GF-D8 (cell line): Measurements from ENCODE around the gene PNPLA1.
"Not testable (repeated sequence)": the region's sequence is repeated elsewhere in the genome, so short reads cannot be mapped to it uniquely, and the experiment has no call there.

Source experiments
- DNase-seq: peaks from one replicate; lab custom pipeline; 2025; lab: John Stamatoyannopoulos, UW

PNPLA1 gene

DNA sequence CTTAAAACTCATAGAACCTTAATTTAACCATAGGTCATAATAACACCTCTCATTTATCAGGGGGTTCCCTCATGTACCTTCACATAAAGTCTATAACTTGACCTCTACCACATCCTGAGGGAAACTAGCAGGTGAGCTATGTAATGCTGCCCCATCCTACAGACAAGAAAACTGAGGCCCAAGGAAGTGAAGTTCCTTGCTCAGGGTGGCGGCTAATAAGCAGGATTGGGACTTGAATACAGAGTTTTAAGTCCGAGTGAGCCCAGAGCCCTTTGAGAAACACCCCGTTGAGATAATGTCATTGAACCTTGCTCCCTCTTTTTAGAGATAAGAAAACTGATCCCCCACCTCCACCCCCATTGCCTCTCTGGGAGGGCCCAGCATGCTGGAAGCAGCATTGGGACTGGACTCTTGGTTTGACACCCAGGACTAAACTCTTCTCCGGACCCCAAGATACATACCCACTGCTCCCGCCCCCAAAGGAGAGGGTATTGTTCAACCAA lies 66.4 kb downstream of the PNPLA1 start:
- no peak for DNase-seq

DNA sequence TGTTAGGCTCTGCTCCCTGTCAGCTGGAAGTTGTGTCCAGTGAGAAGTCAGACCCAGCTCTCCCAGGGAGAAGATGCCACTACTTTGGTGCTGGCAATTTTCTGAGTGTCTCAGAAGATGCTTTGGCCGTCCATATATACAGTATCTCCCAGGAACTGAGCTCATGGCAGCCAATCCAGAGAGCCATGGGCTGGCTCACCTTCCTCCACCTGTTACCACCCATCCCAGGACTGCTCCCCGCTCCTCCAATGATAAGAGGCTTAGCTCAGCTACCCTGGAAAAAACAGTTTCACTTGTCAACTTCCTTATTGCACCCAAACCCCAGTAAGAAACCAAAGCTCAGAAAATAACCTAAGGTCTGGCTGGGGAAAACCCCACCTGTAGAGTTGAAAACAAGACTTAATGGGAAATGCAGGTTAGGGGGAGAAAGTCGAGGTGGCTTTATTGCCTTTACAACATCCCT lies 67.0 kb downstream of the PNPLA1 start, which contains the start of gene BNIP5:
BNIP5 (minus strand) TSS at position 110 of the 463 bp plus-strand sequence. CDS start 6,198 bp downstream, outside the sequence.
- no peak for DNase-seq

DNA sequence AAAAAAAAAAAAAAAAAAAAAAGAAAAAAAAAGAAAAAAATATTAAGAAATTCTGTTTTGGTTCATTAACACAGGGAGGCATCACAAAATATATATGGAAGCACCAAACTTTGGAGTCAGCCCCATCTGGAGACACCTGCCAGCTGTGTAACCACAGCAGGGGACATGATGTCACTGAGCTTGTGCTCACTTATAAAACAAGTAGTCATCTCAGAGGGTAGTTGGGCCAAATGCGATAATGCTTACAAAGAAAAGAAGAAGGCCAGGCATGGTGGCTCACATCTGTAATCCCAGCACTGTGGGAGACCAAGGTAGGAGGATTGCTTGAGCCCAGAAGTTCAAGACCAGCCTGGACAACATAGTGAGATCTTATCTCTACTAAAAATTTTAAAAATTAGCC lies 68.0 kb downstream of the PNPLA1 start:
- no peak for DNase-seq

DNA sequence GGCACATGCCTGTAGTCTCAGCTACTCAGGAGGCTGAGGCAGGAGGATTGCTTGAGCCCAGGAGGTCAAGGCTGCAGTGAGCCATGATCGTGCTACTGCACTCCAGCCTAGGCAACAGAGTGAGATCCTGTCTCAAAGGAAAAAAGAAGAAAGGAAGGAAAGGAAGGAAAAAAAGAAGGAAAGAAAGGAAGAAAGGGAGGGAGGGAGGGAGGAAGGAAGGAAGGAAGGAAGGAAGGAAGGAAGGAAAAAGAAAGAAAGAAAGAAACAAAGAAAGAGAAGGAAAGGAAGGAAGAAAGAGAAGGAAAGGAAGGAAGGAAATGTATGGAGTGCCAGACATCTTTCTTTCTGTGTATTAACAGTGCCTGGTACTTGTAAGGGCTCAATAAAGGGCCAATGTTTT lies 68.4 kb downstream of the PNPLA1 start:
- not testable (repeated sequence) for DNase-seq

DNA sequence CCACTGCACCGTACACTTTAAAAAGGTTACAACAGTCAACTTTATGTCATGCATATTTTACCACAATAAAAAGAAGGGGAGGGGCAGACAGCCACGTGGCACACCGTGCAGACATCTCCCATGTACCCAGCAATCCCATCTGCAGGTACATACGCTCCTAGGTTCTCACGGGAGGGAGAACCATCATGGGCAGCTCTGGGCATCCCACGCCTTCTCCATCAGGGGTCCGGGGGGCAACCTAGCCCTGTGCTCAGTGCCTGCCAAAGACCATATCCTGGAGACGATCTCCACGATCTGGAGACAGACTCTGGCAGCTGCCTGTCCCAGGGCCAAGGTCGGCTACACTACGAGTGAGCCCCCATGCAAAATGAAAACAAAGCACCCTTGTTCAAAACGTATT lies 69.3 kb downstream of the PNPLA1 start:
- DNase-seq: no peak

DNA sequence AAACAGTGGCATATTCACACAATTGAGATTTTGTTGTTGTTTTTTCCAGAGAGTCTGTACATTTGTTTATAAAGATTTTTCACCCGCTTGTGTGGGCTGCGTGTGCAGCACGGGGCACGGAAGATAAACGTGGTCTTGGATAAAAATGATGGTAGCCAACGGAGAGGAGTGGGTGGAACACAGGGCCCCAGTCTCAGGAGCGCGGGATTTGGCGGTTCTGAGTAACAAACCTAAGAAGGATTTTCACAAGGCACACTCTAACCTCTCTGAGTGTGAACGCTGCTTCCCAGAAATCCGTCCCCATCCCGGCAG lies 70.4 kb downstream of the PNPLA1 start:
- DNase-seq: no peak

DNA sequence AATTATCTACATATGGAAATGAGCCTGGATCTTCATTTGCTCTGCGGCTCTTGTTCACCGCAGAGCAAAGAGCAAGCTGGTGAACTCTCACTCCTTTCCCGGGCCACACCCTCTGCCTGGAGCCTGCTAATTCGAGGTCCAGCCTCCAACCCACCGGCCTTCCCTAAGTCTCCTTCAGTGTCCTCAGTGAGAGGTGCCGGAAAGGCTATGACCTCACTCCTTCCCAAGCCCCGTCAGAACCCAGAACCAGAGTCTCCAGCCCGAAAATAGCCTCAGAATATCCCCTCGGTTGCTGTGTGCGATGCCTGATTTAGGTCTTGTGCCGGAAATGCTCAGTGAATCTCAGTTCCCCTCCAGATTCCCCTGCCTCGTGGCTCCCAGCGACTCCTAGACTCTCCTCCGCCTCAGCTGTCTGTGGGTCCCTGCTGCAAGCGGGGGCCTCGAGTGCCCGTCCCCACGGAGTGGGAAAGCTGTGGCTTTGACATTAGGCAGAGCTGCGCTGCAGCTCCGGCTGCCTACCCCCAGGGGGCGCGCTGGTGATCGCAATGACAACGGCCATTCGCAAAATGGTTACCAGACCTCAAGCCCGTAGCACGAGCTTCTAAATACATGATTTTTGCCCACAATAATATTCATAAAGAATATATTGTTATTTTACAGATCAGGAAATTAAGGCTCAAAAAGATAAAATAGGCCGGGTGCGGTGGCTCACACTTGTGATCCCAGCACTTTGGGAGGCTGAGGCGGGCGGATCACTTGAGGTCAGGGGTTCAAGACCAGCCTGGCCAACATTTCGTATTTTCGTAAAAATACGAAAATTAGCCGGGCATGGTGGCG lies 71.0 kb downstream of the PNPLA1 start:
- no peak for DNase-seq

DNA sequence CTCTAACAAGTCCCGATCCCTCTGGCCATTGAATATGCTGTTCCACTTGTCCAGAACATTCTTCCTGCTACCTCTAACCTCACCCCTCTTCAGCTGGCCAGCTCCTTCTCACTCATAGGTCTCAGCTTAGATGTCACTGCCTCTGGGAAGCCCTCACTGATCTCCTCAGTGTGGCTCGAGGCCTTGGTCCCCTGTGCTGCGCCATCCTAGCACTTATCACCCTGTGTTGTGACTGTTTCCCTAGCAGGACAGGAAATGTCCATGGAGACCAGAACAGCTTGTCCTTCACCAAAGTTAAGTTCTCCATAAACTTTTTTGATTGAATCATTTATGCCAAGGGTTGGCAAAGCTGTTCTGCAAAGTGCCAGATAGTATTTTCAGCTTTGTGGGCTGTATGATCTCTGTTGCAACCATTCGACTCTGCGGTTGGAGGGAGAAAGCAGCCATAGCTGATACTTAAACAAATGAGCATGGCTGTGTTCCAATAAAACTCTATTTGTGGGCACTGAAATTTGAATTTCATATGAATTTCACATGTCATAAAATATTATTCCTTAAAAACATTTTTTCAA lies 73.3 kb downstream of the PNPLA1 start:
- DNase-seq: no peak

DNA sequence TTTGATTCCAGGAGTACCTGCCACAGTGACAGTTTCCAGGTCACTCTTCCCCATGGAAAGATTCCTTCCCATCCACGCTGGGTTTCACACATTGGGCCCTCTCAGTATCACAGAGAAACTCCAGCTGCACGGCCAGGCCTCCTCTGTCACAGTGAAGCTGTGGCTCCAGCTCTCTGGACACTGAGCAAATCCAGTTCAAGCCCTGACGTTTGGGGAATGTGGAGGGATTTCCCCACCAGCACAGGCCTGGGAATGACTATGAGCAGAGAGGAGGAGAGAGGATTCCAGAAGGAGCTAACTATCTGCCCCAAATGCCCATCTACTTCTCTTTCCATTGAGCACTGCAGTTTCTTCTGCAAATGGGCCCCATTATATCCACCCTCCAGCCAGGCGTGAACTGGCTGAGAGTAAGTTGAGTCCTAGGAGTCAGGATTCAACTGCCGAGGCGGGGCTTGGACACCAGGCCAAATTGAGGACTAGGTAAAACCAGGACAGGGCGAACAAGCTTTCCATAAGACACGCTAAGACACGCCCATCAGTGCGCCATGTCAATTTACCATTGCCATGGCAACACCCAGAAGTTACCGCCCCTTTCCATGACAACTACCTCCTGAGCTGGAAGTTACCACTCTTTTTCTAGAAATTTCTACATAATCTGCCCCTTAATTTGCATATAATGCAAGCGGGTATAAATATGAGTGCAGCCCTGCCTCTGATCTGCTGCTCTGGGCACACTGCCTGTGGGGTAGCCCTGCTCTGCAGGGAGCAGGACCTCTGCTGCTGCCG lies 76.0 kb downstream of the PNPLA1 start:
- DNase-seq: no peak

DNA sequence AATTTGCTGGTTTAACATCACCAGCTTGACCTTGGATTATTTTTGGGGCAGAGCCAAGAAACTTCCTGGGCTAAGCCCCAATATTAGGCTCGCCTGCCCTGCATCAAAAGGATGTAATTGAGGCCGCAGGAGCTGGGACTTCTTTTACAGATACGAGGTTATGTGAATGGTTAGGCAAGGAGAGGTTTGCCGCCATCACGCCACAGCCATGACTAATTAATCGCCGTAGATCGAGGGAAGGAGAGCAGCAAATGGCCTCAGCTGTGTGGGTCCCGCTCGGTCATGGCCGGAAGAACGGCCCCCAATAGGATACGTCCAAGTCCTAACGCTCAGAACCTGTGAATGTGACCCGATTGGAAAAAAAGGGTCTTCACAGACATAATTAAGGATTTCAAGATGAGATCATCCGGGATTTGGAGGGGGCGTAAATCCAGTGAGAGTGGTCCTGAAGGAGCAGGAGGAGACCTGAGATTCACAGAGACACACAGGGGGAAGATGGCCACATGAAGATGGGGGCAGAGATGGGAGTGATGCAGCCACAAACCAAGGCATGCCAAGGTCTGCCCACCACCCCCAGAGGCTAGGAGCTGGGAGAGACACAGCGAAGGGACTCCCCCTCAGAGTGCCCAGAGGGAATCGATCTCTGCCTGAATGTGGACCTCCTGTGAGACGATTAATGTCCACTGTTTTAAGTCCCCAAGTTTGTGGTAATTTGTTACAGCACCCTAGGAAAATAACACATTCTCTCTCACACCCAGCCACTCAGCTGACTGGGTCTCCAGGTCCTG lies 76.8 kb downstream of the PNPLA1 start:
- DNase-seq: no peak

DNA sequence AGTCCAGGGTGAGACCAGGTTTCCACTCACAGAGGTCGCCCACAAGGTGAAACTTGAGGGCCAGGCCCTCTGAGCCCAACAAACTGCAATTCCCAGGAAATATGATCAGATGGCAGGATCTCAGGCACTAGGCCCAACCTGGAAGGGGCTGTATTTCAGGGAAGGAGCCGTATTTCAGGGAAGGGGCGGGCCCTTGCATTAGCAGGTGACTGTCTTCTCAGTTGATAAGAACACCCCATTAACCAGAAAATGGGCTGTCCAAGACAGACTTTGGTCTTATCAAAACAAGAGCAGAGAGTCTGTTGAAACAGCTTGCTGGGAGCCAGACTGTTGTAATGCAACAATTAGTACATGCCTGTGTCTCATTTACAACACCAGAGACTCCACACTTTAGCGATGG lies 77.8 kb downstream of the PNPLA1 start:
- DNase-seq: no peak

DNA sequence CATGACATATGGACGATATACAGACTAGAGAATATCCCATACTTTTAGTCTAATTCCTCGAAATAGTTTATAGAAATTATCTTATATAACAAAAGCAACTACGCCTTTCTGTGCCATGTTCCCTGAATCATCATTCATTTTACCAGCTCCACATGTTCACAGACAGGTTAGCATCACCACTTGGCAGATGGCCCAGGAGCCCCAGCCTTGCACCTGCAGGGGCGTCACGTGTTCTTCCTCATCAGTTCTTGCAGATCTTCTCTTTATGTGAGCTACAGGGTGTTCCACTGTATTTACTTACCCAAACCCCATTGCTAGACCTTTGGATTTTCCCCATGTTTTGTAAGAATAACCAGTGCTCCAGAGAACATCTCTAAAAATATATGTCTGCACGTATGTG lies 79.4 kb downstream of the PNPLA1 start:
- no peak for DNase-seq

DNA sequence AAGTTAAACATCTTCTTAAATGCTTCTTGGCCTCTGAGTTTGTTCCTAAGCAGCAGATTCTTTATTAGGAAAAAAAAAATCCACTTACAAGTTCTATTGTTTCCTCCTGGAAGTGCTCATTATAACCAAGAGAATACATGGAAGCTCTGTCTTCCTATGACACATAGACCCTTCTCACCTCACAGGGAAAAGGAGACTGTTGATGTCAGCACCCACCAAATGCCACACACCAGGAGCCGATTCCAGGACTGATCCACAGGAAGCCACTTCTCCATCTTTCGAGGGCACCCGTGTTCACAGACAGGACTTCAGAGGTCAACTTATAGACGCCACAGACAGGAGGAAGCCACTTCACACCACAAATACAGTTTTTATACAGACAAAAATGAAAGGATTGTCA lies 80.2 kb downstream of the PNPLA1 start:
- DNase-seq: no peak

DNA sequence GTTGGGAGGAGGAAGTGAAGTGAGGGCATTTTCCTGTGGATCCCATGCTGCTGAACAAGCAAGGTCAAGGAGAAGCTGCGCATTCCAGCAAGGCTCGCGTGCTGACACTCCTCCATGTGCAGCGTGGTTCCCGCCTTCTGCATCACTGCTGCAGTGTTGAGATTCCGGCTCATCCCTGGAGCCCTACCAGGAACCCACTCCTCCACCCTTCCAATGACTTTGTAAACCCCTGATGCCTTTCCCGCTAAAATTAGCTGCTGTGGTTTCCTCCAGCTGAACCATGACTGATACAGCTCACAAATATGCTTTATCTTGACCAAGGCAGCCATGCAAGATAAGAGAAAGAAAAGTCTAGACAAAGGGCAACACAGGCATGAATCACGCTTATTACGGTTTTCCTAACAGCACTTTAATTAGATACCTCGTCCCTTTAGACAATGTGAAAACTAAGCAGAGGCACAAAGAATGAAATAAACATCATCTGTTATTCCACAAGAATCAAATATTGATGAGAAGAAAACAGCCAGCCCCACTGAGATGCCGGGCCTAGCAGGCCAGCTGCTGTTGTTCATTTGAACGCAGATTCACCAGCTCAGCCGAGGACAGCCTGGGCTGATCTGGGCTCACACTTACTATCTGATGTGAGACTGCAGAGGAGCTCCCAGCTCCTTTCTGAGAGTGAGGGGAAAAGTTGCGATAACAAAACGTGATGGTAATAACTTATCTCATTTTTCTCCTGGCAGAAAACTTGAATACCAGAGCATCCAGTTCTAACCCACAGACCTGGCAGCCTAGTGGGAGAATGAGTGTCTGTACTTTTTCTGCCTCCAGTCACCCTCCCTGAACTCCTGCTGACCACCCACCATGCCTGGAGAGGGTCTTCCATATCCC lies 81.1 kb downstream of the PNPLA1 start:
- no peak for DNase-seq

DNA sequence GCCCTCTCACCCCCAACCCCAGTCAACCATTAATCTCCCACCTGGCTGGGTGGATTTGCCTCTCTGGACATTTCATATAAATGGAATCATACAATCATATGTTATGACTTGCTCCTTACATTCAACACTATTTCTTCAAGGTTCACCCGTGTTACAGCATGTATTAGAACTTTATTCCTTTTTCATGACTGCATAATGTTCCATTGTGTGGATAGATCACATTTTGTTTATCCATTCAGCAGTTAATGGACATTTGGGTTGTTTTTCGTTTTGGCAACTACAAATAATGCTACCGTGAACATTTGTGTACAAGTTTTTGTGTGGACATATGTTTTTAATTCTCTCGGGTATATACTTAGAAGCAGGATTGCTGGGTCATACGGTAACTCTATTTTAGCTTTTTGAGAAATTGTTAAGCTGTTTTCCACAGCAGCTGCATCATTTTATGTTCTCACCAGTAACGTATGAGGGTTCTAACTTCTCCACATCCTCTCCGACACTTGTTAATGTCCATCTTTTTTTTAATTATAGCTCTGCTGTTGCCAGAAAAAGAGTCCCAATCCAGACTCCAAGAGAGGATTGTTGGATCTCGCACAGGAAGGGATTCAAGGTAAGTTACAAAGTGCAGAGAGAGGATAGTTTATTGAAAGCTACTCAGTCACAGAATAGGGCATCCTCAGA lies 82.8 kb downstream of the PNPLA1 start:
- DNase-seq: no peak

DNA sequence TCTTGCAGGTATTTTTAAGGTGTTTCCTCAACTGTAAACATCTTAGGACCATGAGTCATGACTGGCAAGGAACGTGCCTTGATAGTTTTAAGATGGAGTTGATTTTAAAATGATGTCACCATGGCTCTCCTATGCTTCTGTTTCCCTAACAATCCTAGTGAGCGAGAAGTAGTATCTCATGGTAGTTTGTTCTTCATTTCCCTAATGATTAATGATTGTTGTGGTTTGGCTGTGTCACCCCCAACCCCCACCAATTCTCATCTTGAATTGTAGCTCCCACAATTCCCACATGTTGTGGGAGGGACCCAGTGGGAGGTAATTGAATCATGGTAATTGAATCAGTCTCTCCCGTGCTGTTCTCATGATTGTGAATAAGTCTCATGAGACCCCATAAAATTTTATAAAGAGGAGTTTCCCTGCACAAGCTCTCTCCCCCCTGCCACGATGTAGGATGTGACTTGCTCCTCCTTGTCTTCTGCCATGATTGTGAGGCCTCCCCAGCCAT lies 83.6 kb downstream of the PNPLA1 start:
- no peak for DNase-seq

DNA sequence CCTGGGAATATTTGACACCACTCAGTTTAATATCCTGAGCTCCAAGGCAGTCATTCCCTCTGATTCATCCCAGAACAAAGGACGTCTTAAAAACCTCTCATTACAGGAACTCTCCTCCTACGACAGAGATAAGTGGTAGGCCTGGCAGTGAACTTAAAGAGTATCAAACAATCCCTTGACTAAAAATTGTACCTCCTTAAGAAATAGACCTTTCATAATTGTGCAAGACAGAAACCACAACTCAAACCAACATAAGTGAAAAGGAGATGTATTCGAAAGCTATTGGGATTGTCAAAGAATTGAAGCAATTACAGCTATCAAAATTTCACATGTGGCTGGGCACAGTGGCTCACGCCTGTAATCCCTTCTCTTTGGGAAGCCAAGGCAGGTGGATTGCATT lies 86.0 kb downstream of the PNPLA1 start:
- DNase-seq: no peak

DNA sequence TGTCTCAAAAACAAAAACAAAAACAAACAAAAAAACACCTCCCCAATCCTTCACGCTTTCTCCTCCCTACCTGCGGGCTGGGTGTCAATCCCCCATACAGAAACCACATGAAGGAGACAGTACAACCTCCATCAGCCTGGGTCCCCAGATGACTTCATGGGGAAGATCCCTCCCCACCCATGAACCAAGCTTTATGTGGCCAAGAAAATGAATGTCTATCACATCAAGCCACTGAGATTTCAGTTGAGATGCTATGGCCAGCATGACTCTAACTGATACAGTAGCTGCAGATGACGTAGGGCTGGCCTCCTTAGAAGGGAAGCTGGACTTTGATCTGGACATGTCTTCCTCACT lies 88.0 kb downstream of the PNPLA1 start:
- no peak for DNase-seq
